CD14-positive monocyte (primary cell): Measurements from ENCODE around the gene RPS6KA2. TPM values are rescaled to one million over a fixed set of nuclear protein-coding genes. Genes with fewer than 3 reads are reported as not detected.
"Not testable (repeated sequence)": the region's sequence is repeated elsewhere in the genome, so short reads cannot be mapped to it uniquely, and the experiment has no call there.

Experiments
- DNase-seq, 3 donors: peaks; one replicate each; pipeline ENCODE4 v3.0.0-alpha.2; 2011 to 2022
- H2AFZ ChIP-seq: 2 replicates; pipeline ENCODE4 v1.6.0; 2012; ENCODE audit warnings: mild to moderate bottlenecking, low read depth, low read length, inconsistent platforms; ENCODE audit not compliant: insufficient read depth, poor library complexity, severe bottlenecking
- H3K27ac ChIP-seq, 2 donors: 1 replicate in 1 of 2; 2 replicates in 1 of 2; pipeline ENCODE4 v1.5.1; 2012 to 2013; ENCODE audit warnings: low read length in 2 of 2, control low read depth in 1 of 2, inconsistent platforms in 1 of 2, low read depth in 1 of 2, mild to moderate bottlenecking in 1 of 2
- H3K27me3 ChIP-seq, 2 donors: one replicate each; pipeline versions ENCODE4 v1.6.0 to v1.6.1; 2011 to 2013; ENCODE audit warnings: low read length in 2 of 2; ENCODE audit not compliant: control insufficient read depth in 2 of 2, insufficient read depth in 2 of 2
- H3K36me3 ChIP-seq, 2 donors: replicated peaks in 1 of 2; 1 replicate in 1 of 2; 2 replicates in 1 of 2; pipeline versions ENCODE4 v1.5.1 to v1.6.1; 2012 to 2013; ENCODE audit warnings: low read length in 2 of 2, control low read depth in 1 of 2, inconsistent platforms in 1 of 2, mild to moderate bottlenecking in 1 of 2; ENCODE audit not compliant: insufficient read depth in 2 of 2, control insufficient read depth in 1 of 2
- H3K4me1 ChIP-seq, 2 donors: 1 replicate in 1 of 2; 2 replicates in 1 of 2; pipeline versions ENCODE4 v1.5.1 to v1.6.1; 2012 to 2013; ENCODE audit warnings: low read length in 2 of 2, control low read depth in 1 of 2, inconsistent platforms in 1 of 2, mild to moderate bottlenecking in 1 of 2, moderate library complexity in 1 of 2; ENCODE audit not compliant: insufficient read depth in 2 of 2, control insufficient read depth in 1 of 2
- H3K4me2 ChIP-seq: replicated peaks from 2 replicates; pipeline ENCODE3; 2012; ENCODE audit warnings: low read length, moderate library complexity, mild to moderate bottlenecking; ENCODE audit not compliant: poor library complexity, severe bottlenecking; ENCODE audit errors: extremely low read depth
- H3K4me3 ChIP-seq, 3 experiments: fragments of 200-600 bp in 1 of 3; sonication (generic) in 1 of 3; replicated peaks in 1 of 3; 1 replicate in 2 of 3; 2 replicates in 1 of 3; pipeline ENCODE4 v1.5.1; 2011 to 2013; ENCODE audit warnings: low read length in 3 of 3, mild to moderate bottlenecking in 3 of 3, control low read depth in 2 of 3, low read depth in 2 of 3, inconsistent platforms in 1 of 3, moderate library complexity in 1 of 3
- H3K79me2 ChIP-seq: 2 replicates; pipeline ENCODE4 v1.6.0; 2012; ENCODE audit warnings: mild to moderate bottlenecking, control low read depth, inconsistent platforms, low read length, moderate library complexity; ENCODE audit not compliant: insufficient read depth
- H3K9ac ChIP-seq: 2 replicates; pipeline ENCODE4 v1.6.0; 2017; ENCODE audit warnings: low read length, mild to moderate bottlenecking; ENCODE audit not compliant: insufficient read depth, poor library complexity, severe bottlenecking
- H3K9me3 ChIP-seq, 2 donors: replicated peaks in 1 of 2; 1 replicate in 1 of 2; 2 replicates in 1 of 2; pipeline versions ENCODE4 v1.5.1 to v1.6.1; 2012 to 2013; ENCODE audit warnings: low read length in 2 of 2, control low read depth in 1 of 2; ENCODE audit not compliant: control insufficient read depth in 1 of 2, insufficient read depth in 1 of 2
- H4K20me1 ChIP-seq: 2 replicates; pipeline ENCODE4 v1.6.0; 2012; ENCODE audit warnings: mild to moderate bottlenecking, low read length, control low read depth, moderate library complexity; ENCODE audit not compliant: insufficient read depth
- H3K27ac Mint-ChIP-seq, 7 donors: one replicate each; pipeline ENCODE4 v1.8.0; 2020; ENCODE audit warnings: mild to moderate bottlenecking in 7 of 7, mixed read lengths in 7 of 7, moderate library complexity in 6 of 7, inconsistent platforms in 2 of 7
- H3K27me3 Mint-ChIP-seq, 3 donors: one replicate each; pipeline ENCODE4 v1.8.0; 2021 to 2022; ENCODE audit warnings: low read depth in 3 of 3, mild to moderate bottlenecking in 3 of 3, mixed read lengths in 3 of 3, moderate library complexity in 3 of 3, inconsistent platforms in 1 of 3
- H3K36me3 Mint-ChIP-seq, 2 donors: one replicate each; pipeline ENCODE4 v1.8.0; 2020; ENCODE audit warnings: mixed read lengths in 2 of 2, inconsistent platforms in 1 of 2, mild to moderate bottlenecking in 1 of 2
- H3K4me1 Mint-ChIP-seq: one replicate; pipeline ENCODE4 v1.8.0; 2020; ENCODE audit warnings: mild to moderate bottlenecking, mixed read lengths
- H3K4me3 Mint-ChIP-seq, 2 donors: one replicate each; pipeline ENCODE4 v1.8.0; 2020; ENCODE audit warnings: mild to moderate bottlenecking in 2 of 2, mixed read lengths in 2 of 2, moderate library complexity in 1 of 2
- H3K9me3 Mint-ChIP-seq, 7 donors: one replicate each; pipeline ENCODE4 v1.8.0; 2020 to 2022; ENCODE audit warnings: mixed read lengths in 7 of 7, mild to moderate bottlenecking in 6 of 7, moderate library complexity in 6 of 7, inconsistent platforms in 2 of 7
- CTCF ChIP-seq: fragments of 200-600 bp; IDR thresholded peaks from one replicate; pipeline ENCODE4 v1.8.0; 2022; ENCODE audit warnings: antibody characterized with exemption, mild to moderate bottlenecking
- WGBS: methylation state at CpG from one replicate; pipeline ENCODE4 v1.1.5; 2013; ENCODE audit warnings: missing lambda C conversion rate; ENCODE audit not compliant: insufficient coverage; 5-methylcytosine and 5-hydroxymethylcytosine counted together
- intact Hi-C, 2 donors: fragments of 100-400 bp; cut with micrococcal nuclease; formaldehyde crosslinking; loops; one replicate each; pipeline versions ENCODE4 v1.15.0 to v1.15.1; 2023
- polyA plus RNA-seq, 3 donors: library from polyadenylated mRNA; depleted of rRNA in 1 of 3; unstranded in 2 of 3; stranded (reverse) in 1 of 3; fragments of 300-500 nt in 2 of 3; fragments of >200 nt in 1 of 3; fragmentation: Illumina TruSeq in 2 of 3; gene quantifications; 1 replicate in 2 of 3; 2 replicates in 1 of 3; pipeline ENCODE4 v1.2.3, GENCODE V29; 2012 to 2021

RPS6KA2 gene
- polyA plus RNA-seq, 3 donors = 1.4 to 3.1 (median 1.9) TPM

- no peak overlapping the region for H3K4me3 Mint-ChIP-seq
- H3K4me1 Mint-ChIP-seq = peaks cover 4% of the 10 kb centered on the region
- no peak overlapping the region for H3K27ac Mint-ChIP-seq
- H3K9me3 Mint-ChIP-seq = peaks cover 0 to 1% (median 0%) of the 10 kb centered on the region in 7 donors
- Histone ChIP-seq H3K27ac (no peak overlapping the region), H4K20me1 (no peaks in the 10 kb centered on the region), H3K79me2 (no peaks in the 10 kb centered on the region), H3K9me3 (no peaks in the 10 kb centered on the region), H2AFZ (no peak overlapping the region), H3K4me2 (no peak overlapping the region), H3K9ac (no peak overlapping the region), H3K4me1 (no peaks in the 10 kb centered on the region), H3K36me3 (no peaks in the 10 kb centered on the region), H3K27me3 (no peaks in the 10 kb centered on the region), H3K4me3 (no peak overlapping the region)
- 82% methylated on average over 7 of the region's 10 CpGs for WGBS
- intact Hi-C loops = no loop called here
- H3K36me3 Mint-ChIP-seq = no peaks in the 10 kb centered on the region
- peaks cover 6 to 17% (median 9%) of the 10 kb centered on the region in 3 donors for H3K27me3 Mint-ChIP-seq
- TF ChIP-seq CTCF = no peak
- no peak for DNase-seq
Observed at GRCh38 chr6:166394036-166394892, 232.8 kb downstream of the RPS6KA2 start.

GRCh38 chr6:166393535-166393823 is 233.6 kb downstream of the RPS6KA2 start:
- no peak overlapping the region for H3K4me2 ChIP-seq
- TF ChIP-seq CTCF = no peak
- H3K27ac Mint-ChIP-seq = no peak overlapping the region

GRCh38 chr6:166392755-166393534 is 234.1 kb downstream of the RPS6KA2 start:
- H3K4me1 ChIP-seq, H3K27ac Mint-ChIP-seq, DNase-seq, H3K4me3 ChIP-seq, H3K4me2 ChIP-seq, H3K36me3 ChIP-seq, H3K9ac ChIP-seq, H3K79me2 ChIP-seq, H4K20me1 ChIP-seq, H3K4me3 Mint-ChIP-seq, H3K9me3 ChIP-seq, intact Hi-C loops, H3K27ac ChIP-seq, H3K36me3 Mint-ChIP-seq, H3K27me3 ChIP-seq, H2AFZ ChIP-seq, H3K9me3 Mint-ChIP-seq: not testable (repeated sequence)
- peaks cover 4 to 15% (median 9%) of the 10 kb centered on the region in 3 donors for H3K27me3 Mint-ChIP-seq
- peaks cover 12% of the 10 kb centered on the region for H3K4me1 Mint-ChIP-seq
- WGBS = 90% methylated on average over 21 of the region's 30 CpGs

More at GRCh38 chr6:166393535-166393823, 233.6 kb downstream of the RPS6KA2 start:
- no peaks in the 10 kb centered on the region for H3K36me3 ChIP-seq
- H3K27ac ChIP-seq = no peak overlapping the region
- no peak overlapping the region for H2AFZ ChIP-seq
- H3K9ac ChIP-seq = no peak overlapping the region
- no peaks in the 10 kb centered on the region for H3K9me3 ChIP-seq
- no peak for DNase-seq
- H3K4me3 Mint-ChIP-seq = no peak overlapping the region
- peaks cover 0 to 1% (median 0%) of the 10 kb centered on the region in 7 donors for H3K9me3 Mint-ChIP-seq
- no peaks in the 10 kb centered on the region for H3K36me3 Mint-ChIP-seq
- H3K27me3 Mint-ChIP-seq = peaks cover 4 to 15% (median 9%) of the 10 kb centered on the region in 3 donors
- peaks cover 8% of the 10 kb centered on the region for H3K4me1 Mint-ChIP-seq
- intact Hi-C loops = no loop called here
- no peaks in the 10 kb centered on the region for H4K20me1 ChIP-seq
- H3K79me2 ChIP-seq = no peaks in the 10 kb centered on the region
- H3K4me1 ChIP-seq = no peaks in the 10 kb centered on the region
- 84% methylated on average over 26 of the region's 27 CpGs for WGBS
- no peak overlapping the region for H3K4me3 ChIP-seq
- no peaks in the 10 kb centered on the region for H3K27me3 ChIP-seq
